Measurements from ENCODE around the gene FOCAD.
"Not testable (repeated sequence)": the region's sequence is repeated elsewhere in the genome, so short reads cannot be mapped to it uniquely, and the experiment has no call there.

FOCAD gene

DNA sequence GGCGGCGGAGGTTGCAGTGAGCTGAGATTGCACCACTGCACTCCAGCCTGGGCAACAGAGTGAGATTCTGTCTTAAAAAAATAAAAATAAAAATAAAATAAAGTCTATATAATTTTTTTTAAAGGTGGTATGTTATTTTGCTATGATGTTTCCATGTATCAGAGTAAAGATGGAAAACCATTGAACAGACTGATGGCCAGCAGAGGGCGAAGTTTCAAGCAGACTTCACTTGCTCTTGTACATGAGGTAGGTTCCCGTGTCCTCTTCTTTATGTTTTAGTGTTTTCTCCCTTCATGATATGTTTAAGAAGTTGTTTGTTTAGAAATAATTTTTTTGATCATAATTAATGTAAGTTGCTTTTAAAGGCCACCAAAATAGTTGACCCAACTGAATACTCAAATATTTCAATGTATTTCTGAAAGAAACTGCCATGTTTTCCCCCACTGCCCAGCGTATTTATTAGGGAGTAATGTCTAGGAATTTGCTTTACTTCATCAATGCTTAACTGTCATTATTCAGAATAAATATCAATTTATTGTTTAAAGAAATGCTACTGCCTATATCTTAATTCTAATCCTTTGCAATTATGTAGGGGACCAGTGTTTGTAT lies 201.0 kb downstream of the FOCAD start:
- peak; percentile 63 to 67 for DNase-seq

DNA sequence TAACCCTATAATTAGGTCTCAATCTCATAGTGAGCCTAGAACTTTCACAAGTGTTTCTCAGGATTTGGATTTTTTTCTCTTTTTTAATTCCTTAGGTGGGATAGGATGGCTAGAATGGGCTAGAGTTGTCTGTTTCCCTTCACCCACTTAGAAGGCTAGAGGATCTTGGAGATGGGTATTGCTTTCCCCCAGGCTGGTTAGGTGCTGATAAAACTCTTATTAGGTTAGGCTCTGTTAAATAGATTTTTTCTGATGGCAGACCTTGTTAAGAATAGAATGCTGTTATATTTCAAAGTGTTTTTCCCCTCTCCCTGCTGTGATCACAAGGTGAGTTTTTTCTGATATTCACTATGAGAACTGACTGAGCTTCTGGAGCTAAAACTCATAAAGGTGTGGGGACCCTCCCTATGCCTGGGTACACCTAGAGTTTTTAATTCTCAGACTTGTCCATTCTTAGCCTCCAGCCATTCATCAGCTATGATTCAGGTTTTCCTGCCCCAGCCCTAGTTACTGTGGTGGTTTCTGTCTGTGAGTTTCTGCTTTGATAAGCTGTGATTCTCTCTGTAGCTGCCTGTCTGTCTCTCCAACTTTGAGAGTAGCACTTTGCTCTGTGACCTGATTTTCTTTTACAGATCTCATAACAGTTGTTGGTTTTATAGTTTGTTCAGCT lies 215.0 kb downstream of the FOCAD start:
- DNase-seq = no peak

DNA sequence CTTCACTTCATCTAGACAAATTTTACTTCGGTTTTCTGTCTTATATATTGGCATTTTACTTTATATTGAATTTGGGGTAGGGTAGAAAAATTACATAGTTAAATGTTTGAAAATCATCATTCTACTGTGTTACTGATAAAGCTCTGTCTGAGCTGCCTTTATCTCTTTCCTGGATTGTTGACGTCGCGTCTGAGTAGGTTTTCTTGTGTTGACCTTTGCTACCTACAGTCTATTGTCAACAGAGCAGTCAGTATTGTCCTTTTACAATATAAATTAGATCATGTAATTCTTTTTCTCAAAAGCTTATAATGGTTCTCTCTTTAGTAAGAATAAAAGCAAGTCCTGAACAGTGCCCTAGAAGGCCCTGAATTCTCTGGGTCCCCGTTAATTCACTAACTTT lies 219.2 kb downstream of the FOCAD start:
- no peak for DNase-seq

DNA sequence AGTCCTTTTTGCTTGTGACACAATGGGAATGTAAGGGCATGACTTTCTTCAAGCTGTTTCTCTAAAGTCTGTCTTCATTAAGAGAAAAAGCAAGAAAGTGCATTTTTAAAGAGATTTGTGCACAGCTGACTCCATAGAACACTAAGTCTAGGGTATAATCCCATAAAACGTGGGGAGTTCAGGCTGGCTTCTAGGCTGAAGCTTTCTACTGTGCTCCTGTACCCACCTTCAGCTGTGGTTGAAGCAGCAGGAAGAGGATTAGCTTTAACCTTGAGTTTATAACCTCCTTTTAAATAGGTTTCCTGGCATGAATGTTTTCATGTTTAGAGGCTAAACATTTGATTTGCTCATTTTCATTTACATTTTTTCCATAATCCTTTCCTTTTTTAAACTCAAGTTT lies 220.9 kb downstream of the FOCAD start:
- DNase-seq = no peak

DNA sequence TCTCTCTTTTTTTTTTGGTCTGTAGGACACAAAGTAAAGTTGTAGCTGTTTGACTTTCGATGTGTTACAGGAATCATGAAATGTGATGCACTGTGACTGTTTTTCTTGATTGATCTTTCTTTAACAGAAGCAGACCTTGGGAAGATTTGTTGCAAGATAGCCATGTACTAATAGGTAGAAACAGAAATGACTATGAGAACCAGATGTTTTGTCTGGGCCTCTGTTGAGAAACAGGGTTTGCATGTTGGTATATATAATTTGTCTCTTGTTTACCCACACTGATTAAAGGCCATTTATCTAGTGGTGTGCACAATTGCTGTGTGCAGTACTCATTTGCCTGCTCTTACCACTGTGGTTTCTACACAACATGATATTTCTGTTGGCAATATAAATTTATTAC lies 222.3 kb downstream of the FOCAD start:
- DNase-seq = no peak

DNA sequence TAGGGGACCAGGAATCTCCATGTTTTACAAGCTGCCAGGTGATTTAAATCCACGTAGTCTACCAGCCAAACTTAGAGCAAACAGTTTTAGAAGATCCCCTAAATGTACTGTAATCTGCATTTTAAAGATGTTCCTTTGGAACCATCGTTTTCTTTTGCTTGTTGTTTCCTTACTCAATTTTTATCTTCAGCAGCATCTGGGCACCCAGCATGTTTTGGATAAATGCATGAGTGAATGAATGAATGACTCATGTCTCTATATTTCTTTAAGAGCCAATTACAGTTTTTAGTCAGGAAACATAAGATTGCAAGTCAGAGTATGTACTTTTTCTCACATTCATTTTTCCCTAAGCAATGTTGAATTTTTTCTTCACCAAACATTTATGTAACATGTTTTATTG lies 224.4 kb downstream of the FOCAD start:
- no peak for DNase-seq

DNA sequence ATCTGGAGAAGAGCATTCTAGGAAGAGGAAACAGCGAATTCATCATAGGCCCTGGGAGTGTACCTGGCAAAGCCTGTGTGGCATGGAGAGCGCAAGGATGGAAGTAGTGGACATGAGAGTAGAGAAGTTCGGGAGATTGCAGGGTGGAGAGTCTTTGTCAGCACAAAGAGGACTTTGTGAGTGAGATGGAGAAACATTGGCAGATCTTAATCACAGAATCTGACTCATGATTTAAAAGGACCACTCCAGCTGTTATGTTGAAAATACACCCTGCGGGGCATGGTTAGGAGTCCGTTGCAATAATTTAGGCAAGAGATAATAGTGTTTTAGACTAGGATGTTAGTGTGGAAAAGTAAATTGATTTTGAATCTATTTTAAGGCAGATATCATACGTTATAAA lies 230.5 kb downstream of the FOCAD start:
- no peak for DNase-seq

DNA sequence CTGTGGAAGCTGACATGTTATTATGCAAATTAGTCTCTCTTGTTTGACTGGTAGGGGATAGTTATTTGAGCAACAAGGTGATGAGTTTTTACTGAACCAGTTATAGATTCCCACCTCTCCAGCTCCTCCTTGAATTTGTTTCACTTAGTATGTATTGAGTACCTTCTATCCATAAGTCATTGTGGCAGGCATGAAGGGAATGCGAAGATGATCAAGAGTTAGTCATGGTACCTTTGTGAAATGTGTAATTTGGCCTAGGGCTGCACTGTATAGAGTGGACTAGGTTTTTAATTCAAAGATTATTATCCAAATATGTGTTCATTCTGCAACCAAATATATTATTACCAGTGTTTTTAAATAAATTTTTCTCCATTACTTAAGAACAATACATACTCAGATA lies 237.3 kb downstream of the FOCAD start:
- no peak for DNase-seq

DNA sequence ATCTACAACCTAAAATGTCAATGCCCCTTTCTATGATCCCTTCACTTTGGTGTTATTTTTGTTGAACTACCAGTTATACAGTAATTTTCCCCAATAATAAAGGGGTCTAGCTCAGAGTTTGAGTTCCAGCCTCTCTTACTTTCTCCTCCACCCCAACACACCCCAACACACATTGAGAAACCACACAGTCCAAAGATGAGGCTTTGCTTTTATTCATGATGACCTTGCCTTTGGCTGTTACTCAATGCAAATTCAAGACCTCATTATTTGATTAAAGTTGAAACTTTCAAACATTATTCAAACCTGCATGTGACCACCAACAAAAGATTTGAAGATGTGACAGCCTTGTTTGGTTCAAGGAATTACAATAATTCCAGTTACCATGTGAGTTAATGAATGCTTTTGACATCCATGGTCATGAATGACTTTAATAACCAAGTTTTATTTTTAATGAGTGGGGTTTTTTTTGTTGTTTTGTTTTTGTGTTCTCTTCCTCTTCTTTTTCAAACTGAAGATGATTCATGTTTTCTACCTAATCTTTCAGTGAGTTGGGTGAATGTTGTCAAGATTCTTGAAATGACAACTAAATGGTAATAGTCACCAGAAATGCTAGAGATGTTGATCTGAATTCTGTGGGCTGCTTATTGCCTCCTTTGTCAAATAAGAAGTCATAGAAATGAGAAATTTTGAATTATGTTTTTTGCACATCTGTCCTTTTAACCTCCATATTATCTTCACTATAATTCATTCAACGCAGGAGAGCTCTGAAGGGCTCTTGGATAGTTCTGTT lies 241.4 kb downstream of the FOCAD start:
- no peak for DNase-seq

DNA sequence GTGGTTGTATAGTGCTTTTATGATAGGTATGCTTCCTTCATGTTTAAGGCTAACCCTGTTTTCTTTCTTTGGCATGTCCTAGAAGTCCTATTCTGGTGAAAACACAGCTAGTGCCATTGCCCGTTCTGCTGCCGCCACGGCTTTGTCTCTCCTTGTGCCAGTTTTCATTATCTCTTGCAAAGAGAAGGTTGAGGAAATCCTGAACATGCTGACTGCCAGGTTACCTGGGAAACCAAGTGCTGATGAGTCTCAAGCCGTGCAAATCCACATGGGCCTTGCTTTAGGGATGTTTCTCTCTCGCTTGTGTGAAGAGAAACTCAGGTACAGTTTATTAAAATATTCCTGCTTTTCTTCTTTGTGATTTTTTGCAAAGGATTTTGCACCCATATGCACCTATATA lies 245.2 kb downstream of the FOCAD start:
- no peak for DNase-seq

DNA sequence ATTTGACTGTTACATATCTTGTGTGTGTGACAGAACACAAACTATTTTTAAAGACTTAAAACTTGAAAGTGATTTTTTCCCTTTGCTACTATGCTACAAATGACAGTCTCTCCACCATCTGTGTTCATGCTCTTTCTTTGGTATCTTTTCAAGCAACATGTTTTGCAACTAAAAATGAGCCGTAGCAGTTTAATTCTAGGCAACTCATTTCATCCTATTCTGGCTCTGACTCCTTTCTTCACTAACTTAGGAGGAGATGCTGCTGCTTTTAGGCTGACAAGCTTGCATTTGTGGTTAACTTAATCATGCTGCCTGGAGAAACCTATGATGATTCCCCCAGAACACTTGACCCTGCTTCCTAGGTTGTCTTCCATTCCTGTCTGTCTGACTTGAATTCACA lies 246.8 kb downstream of the FOCAD start:
- no peak for DNase-seq

DNA sequence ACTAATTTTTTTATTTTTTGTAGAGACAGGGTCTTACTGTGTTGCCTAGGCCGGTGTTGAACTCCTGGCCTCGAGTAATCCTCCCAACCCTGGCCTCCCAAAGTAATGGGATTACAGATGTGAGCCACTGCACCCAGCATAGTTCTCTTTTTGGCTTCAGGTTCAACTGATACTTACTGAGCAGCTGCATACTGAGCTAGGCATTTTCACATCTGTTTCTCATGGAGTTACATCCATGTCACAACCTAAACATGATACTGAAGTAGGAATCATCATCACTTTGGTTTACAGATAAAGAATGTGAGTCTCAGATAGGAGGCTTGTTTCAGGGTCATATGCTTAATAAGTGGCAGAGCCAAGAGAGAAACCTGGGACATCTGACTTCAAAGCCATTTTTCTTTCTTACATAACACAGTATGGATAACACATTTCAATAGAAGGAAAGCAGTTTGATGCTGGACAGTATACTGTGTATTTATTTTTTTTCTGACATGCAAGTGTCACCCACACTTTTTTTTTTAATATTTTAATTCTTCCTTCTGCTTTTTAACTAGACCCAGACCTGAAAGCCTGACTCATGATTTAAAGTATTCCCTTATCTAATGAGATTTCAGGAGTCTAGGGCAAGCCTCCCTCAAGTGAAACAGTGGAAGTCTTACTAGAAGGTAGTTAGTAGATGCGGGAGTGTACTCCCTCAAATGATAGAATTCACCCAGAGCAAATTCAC lies 256.6 kb downstream of the FOCAD start:
- DNase-seq = no peak

DNA sequence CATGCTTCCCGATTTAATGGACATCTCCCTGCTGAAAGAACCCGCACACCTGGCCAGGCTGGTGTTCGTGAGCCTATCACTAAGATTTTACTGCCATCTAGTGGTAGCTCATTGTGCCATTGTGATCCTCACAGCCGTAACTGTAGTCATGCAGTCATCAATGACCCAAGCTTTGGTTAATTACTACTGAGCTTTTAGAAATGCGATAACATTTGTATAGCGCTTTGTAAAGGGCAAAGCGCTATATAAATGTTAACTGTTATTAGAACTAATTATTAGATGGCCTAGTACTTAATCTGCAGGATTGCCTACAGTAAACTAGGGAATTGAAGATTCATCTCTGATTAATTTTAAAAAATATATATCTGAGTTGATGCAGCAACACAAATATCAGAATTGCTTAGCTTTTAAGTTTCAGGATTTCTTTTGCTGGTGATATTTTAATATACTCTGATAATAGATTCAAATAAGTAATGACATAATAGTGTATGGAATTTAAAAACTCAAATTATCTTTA lies 257.2 kb downstream of the FOCAD start:
- DNase-seq = peak; percentile 36 to 53

DNA sequence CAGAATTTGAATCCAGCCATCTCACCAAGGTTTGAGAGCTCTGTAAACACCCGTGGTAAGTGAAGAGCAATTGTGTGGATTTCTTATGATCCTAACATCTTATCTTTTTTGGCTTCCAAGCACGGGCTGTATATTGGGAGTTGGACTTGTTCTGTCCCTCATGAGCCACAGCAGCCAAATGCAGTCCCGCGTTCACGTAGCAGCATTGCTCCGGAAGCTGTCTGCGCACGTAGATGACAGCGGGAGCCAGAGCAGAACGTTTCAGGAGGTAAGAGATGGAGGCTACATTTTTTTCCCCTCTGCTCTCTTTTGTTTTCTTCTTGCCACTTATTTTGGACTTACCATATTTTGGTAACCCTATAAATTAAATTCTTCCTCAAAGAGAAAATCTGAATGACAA lies 260.4 kb downstream of the FOCAD start:
- no peak for DNase-seq

DNA sequence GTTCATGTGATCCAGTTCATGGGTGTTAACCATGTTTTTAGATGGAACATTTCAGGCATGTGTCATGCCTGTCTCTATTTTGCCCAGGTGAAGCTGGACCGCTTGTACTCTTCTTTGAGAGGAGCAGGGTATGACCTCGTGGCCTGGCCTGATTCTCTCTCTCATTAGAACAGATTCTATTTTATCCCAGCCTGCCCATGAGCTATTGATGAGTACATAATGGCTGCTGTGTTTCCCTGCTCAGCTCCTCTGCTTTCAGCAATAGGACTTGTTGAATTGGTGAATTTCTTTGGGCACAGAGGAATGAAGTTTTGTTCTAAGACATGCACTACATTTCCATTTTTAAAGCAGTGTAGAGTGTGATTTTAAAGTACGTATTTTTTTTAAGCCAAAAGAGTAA lies 261.2 kb downstream of the FOCAD start:
- no peak for DNase-seq

DNA sequence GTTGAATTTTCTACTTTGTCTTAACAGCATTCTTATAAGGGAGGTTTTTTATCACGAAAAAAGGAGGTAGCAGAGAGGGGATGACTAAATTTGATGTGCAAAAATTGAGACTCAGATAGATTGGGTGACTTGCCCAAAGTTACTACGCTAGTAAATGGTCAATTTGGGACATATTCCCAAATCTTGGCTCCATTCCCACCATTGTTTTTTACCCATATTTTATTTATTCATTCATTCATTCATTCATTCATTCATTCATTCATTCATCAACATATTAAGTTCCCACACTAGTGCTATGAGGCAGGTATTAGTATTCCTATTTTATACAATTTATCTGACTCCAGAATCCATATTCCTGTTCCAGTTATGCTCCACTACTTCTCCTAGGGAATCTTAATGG lies 261.8 kb downstream of the FOCAD start:
- DNase-seq = no peak

DNA sequence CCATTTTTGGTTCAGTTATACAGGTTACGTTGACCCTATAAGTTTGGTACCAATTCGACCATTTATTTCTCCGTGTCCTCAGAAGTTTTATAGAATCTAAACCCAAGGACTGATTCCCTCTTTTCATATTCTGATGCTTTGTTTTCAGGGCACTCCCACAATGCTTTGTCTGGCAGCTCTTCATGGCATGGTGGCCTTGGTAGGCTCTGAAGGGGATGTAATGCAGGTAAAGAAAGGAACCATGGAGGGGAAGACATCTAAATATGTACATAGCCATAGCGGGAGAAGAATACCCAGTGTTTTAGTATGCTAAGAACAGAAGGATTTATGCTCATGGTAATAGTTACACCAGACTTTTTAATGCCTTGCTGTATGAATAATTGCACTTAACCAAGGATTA lies 264.6 kb downstream of the FOCAD start:
- DNase-seq = no peak

DNA sequence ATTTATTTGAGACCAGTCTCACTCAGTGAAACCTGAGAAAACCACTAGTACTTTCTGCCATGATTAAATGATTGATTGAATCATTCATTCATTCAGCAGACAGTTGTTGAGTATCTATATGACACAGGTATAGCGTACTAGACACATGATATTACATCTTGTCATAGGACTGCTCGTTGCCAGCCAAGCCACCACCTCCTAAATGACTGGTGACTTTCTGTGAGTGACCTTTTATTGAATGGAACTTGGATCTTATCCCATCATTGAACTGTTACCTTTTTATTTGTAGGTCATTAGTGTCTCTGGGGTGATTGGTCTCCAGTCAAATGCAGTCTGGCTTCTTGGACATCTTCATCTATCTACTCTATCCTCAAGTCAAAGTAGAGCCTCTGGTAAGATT lies 266.6 kb downstream of the FOCAD start:
- DNase-seq = no peak

DNA sequence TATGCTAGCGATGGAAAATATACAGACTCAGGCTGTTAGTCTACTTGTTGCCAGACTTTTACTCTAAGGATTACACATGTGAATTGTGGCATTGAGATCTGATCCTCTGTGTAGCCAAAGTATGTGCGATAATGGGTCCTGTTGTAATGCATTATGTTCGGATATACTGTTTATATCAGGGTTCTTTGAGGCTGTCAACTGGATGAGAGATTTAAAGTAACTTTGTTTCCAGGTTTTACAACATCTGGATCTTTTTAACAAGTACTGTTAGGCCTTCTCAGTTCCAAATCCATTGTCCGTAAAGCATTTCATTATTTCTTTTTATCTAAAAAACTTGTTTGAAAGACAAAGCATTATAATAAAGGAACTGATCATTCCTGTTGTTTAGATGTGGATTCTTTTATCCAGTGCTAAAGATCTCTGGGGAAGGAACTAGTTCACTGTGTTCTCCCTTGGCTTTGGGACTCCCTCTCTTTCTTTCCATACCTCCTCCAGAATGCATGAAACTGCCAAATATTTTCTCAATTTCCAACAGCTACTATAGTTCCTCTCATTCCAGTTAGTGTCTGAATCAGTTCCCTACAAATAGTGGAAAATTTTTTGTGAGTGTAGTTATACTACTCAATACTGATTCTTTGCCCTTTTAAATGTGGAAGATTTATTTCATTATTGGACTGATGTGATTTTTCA lies 278.6 kb downstream of the FOCAD start:
- DNase-seq = no peak

DNA sequence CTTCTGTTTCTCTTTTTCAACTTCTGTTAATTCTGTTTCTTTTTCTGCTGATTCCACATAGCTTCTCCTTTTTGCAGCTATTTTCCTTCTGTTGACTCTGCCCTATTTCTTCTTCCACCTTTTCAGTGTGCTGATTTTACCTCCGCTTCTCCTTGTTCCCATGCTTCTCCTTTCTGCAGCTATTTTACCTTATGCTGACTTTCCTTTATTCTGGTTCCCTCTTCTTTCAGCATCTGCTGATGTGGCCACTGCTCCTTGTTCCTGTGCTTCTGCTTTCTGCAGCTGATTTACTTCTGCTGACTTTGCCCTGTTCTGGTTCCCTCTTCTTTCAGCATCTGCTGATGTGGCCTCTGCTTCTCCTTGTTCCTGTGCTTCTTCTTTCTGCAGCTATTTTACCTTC lies 288.6 kb downstream of the FOCAD start:
- DNase-seq = no peak

DNA sequence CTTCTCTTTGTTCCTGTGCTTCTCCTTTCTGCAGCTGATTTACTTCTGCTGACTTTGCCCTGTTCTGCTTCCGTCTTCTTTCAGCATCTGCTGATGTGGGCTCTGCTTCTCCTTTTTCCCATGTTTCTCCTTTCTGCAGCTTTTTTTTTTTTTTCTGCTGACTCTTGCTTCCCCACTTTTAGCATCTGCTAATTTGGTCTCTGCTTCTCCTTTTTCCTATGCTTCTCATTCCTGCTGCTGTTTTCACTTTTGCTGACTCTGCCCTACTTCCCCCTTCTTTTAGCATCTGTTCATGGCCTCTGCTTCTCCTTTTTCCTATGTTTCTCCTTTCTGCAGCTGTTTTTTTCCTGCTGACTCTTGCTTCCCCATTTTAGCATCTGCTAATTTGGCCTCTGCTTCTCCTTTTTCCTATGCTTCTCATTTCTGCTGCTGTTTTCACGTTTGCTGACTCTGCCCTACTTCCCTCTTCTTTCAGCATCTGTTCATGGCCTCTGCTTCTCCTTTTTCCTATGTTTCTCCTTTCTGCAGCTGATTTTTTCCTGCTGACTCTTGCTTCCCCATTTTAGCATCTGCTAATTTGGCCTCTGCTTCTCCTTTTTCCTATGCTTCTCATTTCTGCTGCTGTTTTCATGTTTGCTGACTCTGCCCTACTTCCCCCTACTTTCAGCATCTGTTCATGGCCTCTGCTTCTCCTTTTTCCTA lies 289.3 kb downstream of the FOCAD start:
- DNase-seq = not testable (repeated sequence)

Data from activated T-cell treated with anti-CD3 and anti-CD28 coated beads, Interleukin-2, amount 50 U/mL, for 48 hours (primary cell).